OCI-LY7 (cell line): Measurements from ENCODE around the gene WRAP73. TPM values are rescaled to one million over a fixed set of nuclear protein-coding genes. Genes with fewer than 3 reads are reported as not detected.

Experiments
- BruUV-seq: library from RNA; stranded (reverse); fragments of 400-500 nt; replicated peaks from 2 replicates; lab custom pipeline; 2021; lab: Mats Ljungman, UMichigan
- CTCF ChIA-PET: fragments of 300-600 bp; sonication (Branson Sonifier 250); formaldehyde crosslinking; loops from one replicate; lab custom pipeline; 2022; ENCODE audit warnings: antibody characterized with exemption; ENCODE audit not compliant: unreplicated experiment; lab: Charles Lee
- POLR2A ChIA-PET: fragments of 300-600 bp; sonication (Branson Sonifier 250); formaldehyde crosslinking; loops from one replicate; lab custom pipeline; 2022; ENCODE audit warnings: antibody characterized with exemption; lab: Charles Lee
- DNase-seq: peaks from one replicate; pipeline ENCODE4 v3.0.0-alpha.2; 2015; ENCODE audit warnings: low spot score
- H2AFZ ChIP-seq: fragments of 200-600 bp; sonication (generic), shearing (Covaris generic); 2 replicates; pipeline ENCODE4 v1.6.1; 2014; ENCODE audit warnings: mild to moderate bottlenecking, antibody characterized with exemption, low read length, moderate library complexity
- H3K27ac ChIP-seq: fragments of 200-600 bp; sonication (generic); 2 replicates; pipeline ENCODE4 v1.5.1; 2014; ENCODE audit warnings: mixed run types, low read depth, mild to moderate bottlenecking, moderate library complexity, low read length, inconsistent platforms; ENCODE audit not compliant: poor library complexity, severe bottlenecking
- H3K36me3 ChIP-seq: fragments of 200-600 bp; sonication (generic); 2 replicates; pipeline ENCODE4 v1.6.1; 2014; ENCODE audit warnings: mild to moderate bottlenecking, antibody characterized with exemption, low read length, moderate library complexity, mixed read lengths; ENCODE audit not compliant: insufficient read depth
- H3K4me1 ChIP-seq: fragments of 200-600 bp; sonication (generic); 2 replicates; pipeline ENCODE4 v1.5.1; 2014; ENCODE audit warnings: mild to moderate bottlenecking, low read length; ENCODE audit not compliant: insufficient read depth, poor library complexity, severe bottlenecking
- H3K4me2 ChIP-seq: fragments of 200-600 bp; sonication (generic); 2 replicates; pipeline ENCODE4 v1.6.1; 2014; ENCODE audit warnings: mild to moderate bottlenecking, low read length
- H3K4me3 ChIP-seq: fragments of 200-600 bp; sonication (generic); 2 replicates; pipeline ENCODE4 v1.5.1; 2014; ENCODE audit warnings: mild to moderate bottlenecking, low read depth, low read length; ENCODE audit not compliant: poor library complexity, severe bottlenecking
- H3K79me2 ChIP-seq: fragments of 200-600 bp; sonication (generic); 2 replicates; pipeline ENCODE4 v1.6.1; 2016; ENCODE audit warnings: low read depth, mild to moderate bottlenecking, low read length, moderate library complexity, mixed read lengths; ENCODE audit not compliant: insufficient read depth
- H3K9me2 ChIP-seq: fragments of 200-600 bp; sonication (generic); 2 replicates; pipeline ENCODE4 v1.6.1; 2016; ENCODE audit warnings: mild to moderate bottlenecking, low read length, mixed read lengths; ENCODE audit not compliant: insufficient read depth
- H3K9me3 ChIP-seq: fragments of 200-600 bp; sonication (generic); 2 replicates; pipeline ENCODE4 v1.6.1; 2014; ENCODE audit warnings: mild to moderate bottlenecking, mixed run types, low read length, mixed read lengths
- H4K20me1 ChIP-seq: fragments of 200-600 bp; sonication (generic); 2 replicates; pipeline ENCODE4 v1.6.1; 2014; ENCODE audit warnings: mild to moderate bottlenecking, antibody characterized with exemption, low read length, moderate library complexity, mixed read lengths; ENCODE audit not compliant: insufficient read depth
- EZH2phosphoT487 ChIP-seq: fragments of 200-600 bp; sonication (generic); IDR thresholded peaks from 2 replicates; pipeline ENCODE4 v1.6.1; 2018; ENCODE audit warnings: low read depth, borderline replicate concordance, mild to moderate bottlenecking, mixed run types, antibody characterized with exemption, low read length, moderate library complexity, mixed read lengths
- intact Hi-C: fragments of 100-400 bp; cut with micrococcal nuclease; formaldehyde crosslinking; loops from one replicate; pipeline ENCODE4 v1.10.0; 2022; ENCODE audit not compliant: unreplicated experiment
- total RNA-seq, 2 experiments: library from RNA; depleted of rRNA in 1 of 2; stranded (reverse); fragments of >200 nt in 1 of 2; shearing (Covaris generic) in 1 of 2; gene quantifications; 2 replicates each; pipeline ENCODE4 v1.2.3, GENCODE V29; 2014 to 2022
- TF ChIP-seq, protein P1 (sequence below): fragments of 200-600 bp; sonication (generic); conservative IDR thresholded peaks from 2 replicates; pipeline ENCODE4 v1.5.1; 2014; ENCODE audit warnings: mild to moderate bottlenecking, antibody characterized with exemption, low read length, moderate library complexity, mixed read lengths

Gene WRAP73
- total RNA-seq, 2 experiments from 2014 or later = 34.7 to 40.0 TPM

DNA sequence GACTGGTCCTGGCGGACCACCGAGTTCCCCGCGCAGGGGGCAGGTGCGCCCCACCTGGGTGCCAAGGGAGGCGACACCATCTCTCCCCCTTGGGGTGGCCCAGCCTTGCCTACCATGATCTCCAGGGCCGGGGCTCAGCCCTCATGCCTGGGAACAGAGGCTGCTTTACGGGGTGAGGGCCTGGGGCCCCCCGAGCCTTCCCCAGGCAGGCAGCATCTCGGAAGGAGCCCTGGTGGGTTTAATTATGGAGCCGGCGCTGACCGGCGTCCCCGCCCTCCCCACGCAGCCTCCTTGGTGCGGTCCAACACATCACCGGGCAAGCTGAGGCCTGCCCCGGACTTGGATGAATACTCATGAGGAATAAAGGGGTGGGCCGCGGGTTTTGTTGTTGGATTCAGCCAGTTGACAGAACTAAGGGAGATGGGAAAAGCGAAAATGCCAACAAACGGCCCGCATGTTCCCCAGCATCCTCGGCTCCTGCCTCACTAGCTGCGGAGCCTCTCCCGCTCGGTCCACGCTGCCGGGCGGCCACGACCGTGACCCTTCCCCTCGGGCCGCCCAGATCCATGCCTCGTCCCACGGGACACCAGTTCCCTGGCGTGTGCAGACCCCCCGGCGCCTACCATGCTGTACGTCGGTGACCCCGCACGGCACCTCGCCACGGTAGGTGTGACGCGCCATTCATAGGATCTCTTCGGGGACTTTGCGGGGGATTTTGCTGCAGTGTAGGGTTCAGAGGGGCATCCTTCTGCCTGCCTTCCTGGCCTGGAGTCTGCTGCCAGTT is 40.6 kb upstream of the WRAP73 start:
- no peaks in the 10 kb centered on the region for H3K4me1 ChIP-seq
- H3K27ac ChIP-seq = no peak overlapping the region
- H3K79me2 ChIP-seq = no peaks in the 10 kb centered on the region
- DNase-seq = no peak
- ChIA-PET CTCF (no interaction called here), POLR2A (no interaction called here)
- H4K20me1 ChIP-seq = no peaks in the 10 kb centered on the region
- intact Hi-C loops = no loop called here
- no TSS peak for BruUV-seq
- H3K4me2 ChIP-seq = no peak overlapping the region
- no peak overlapping the region for H3K4me3 ChIP-seq
- H3K9me3 ChIP-seq = no peaks in the 10 kb centered on the region
- no peaks in the 10 kb centered on the region for H3K9me2 ChIP-seq
- no peaks in the 10 kb centered on the region for H3K36me3 ChIP-seq
- H2AFZ ChIP-seq = no peak overlapping the region
- TF ChIP-seq, protein P1, sequence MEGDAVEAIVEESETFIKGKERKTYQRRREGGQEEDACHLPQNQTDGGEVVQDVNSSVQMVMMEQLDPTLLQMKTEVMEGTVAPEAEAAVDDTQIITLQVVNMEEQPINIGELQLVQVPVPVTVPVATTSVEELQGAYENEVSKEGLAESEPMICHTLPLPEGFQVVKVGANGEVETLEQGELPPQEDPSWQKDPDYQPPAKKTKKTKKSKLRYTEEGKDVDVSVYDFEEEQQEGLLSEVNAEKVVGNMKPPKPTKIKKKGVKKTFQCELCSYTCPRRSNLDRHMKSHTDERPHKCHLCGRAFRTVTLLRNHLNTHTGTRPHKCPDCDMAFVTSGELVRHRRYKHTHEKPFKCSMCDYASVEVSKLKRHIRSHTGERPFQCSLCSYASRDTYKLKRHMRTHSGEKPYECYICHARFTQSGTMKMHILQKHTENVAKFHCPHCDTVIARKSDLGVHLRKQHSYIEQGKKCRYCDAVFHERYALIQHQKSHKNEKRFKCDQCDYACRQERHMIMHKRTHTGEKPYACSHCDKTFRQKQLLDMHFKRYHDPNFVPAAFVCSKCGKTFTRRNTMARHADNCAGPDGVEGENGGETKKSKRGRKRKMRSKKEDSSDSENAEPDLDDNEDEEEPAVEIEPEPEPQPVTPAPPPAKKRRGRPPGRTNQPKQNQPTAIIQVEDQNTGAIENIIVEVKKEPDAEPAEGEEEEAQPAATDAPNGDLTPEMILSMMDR = no peak
- TF ChIP-seq EZH2phosphoT487 = no peak

DNA sequence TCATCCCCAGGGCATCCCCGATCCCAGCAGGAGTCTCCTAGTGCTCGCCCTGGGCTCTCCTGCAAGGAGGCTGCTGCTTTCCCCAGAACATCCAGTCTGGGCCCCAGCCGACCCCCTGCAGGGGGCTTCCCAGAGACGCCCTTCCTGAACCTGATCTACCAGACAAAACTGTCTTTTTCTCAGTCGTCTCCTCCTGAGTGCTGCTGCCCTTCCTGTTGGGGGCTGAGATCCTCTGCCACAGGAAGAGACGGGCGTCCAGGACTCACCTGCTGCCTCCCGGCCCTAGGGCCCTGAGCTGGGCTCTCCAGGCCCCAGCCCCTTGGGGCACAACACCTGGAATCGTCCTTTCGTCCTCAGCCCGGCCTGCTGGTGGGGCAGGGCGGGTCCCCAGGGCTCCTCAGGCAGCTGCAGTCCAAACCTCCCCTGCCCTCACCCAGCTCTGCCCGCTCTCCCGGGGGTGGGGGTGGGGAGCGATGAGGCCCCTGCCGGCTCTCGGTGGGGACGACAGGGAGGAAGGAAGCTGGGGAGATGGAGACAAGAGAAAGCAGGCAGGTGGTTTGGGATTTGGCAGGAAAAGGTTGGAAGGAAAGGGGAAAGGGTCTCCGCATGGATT is 39.3 kb upstream of the WRAP73 start:
- intact Hi-C loops = no loop called here
- no peak overlapping the region for H3K4me2 ChIP-seq
- DNase-seq = no peak
- no peaks in the 10 kb centered on the region for H3K9me2 ChIP-seq
- ChIA-PET CTCF (no interaction called here), POLR2A (no interaction called here)
- H3K27ac ChIP-seq = no peak overlapping the region
- H4K20me1 ChIP-seq = no peaks in the 10 kb centered on the region
- H3K36me3 ChIP-seq = no peaks in the 10 kb centered on the region
- H3K79me2 ChIP-seq = no peaks in the 10 kb centered on the region
- TF ChIP-seq, protein P1 = no peak
- TF ChIP-seq EZH2phosphoT487 = no peak
- no peaks in the 10 kb centered on the region for H3K4me1 ChIP-seq
- no peak overlapping the region for H3K4me3 ChIP-seq
- no TSS peak for BruUV-seq
- no peaks in the 10 kb centered on the region for H3K9me3 ChIP-seq
- H2AFZ ChIP-seq = no peak overlapping the region
